Transverse colon (tissue), 4 donors: ENCODE results near the gene DCN. TPM values are rescaled to one million over a fixed set of nuclear protein-coding genes. Genes with fewer than 3 reads are reported as not detected.
A peak's percentile ranks its signal among the peaks of the same experiment; 100 is the strongest.

ENCODE experiments used
- DNase-seq: peaks from one replicate; pipeline ENCODE4 v3.0.0-alpha.2; 2019
- H3K27ac ChIP-seq, 4 donors: fragments of 200-600 bp; sonication (generic); 2 replicates each; pipeline ENCODE4 v1.5.1; 2016 to 2018; ENCODE audit warnings: inconsistent platforms in 4 of 4
- H3K27me3 ChIP-seq: fragments of 200-600 bp; sonication (generic); 2 replicates; pipeline ENCODE4 v1.5.1; 2017; ENCODE audit warnings: inconsistent platforms
- H3K36me3 ChIP-seq, 4 donors: fragments of 200-600 bp; sonication (generic); 2 replicates each; pipeline ENCODE4 v1.5.1; 2017 to 2019; ENCODE audit warnings: inconsistent platforms in 4 of 4
- H3K4me1 ChIP-seq, 4 donors: fragments of 200-600 bp; sonication (generic); 2 replicates each; pipeline ENCODE4 v1.5.1; 2017 to 2020; ENCODE audit warnings: inconsistent platforms in 4 of 4
- H3K4me3 ChIP-seq, 4 donors: fragments of 200-600 bp; sonication (generic); 1 replicate in 1 of 4; 2 replicates in 3 of 4; pipeline versions ENCODE4 v1.5.1 to v1.6.1; 2017 to 2019; ENCODE audit warnings: inconsistent platforms in 4 of 4
- H3K9me3 ChIP-seq, 2 donors: fragments of 200-600 bp; sonication (generic); 2 replicates each; pipeline ENCODE4 v1.5.1; 2017 to 2019; ENCODE audit warnings: inconsistent platforms in 2 of 2
- EP300 ChIP-seq: sonication (generic); formaldehyde crosslinking; IDR thresholded peaks from one replicate; pipeline ENCODE4 v1.6.1; 2017; ENCODE audit warnings: antibody characterized with exemption, low read depth
- POLR2A ChIP-seq: fragments of 450-650 bp; IDR thresholded peaks from one replicate; pipeline ENCODE4 v1.6.1; 2016; ENCODE audit warnings: antibody characterized with exemption, mild to moderate bottlenecking, moderate library complexity
- POLR2AphosphoS5 ChIP-seq, 3 donors: sonication (generic); formaldehyde crosslinking; IDR thresholded peaks; one replicate each; pipeline ENCODE4 v1.6.1; 2016; ENCODE audit warnings: antibody characterized with exemption in 3 of 3
- WGBS, 2 donors: methylation state at CpG; one replicate each; pipeline ENCODE4 v1.1.5; 2018; ENCODE audit warnings: low coverage in 1 of 2; 5-methylcytosine and 5-hydroxymethylcytosine counted together
- in situ Hi-C, 4 donors: fragments of 200-750 bp; cut with MboI; loops; one replicate each; pipeline versions ENCODE4 v1.15.0 to v1.15.1; 2017; ENCODE audit warnings: low sequenced_read_pairs in 3 of 4, low pct_ligation_motif_present in 1 of 4, low pct_unique_long_range_greater_than_20kb in 1 of 4
- intact Hi-C: fragments of 100-400 bp; cut with DNase I; formaldehyde crosslinking; loops from one replicate; pipeline ENCODE4 v1.15.1; 2023; ENCODE audit warnings: low total_unique reads
- total RNA-seq, 4 donors: library from RNA; depleted of rRNA; stranded (reverse); fragments of >200 nt; gene quantifications; one replicate each; pipeline ENCODE4 v1.1.0, GENCODE V29; 2016
- TF ChIP-seq, protein P1 (sequence below), 5 experiments: fragments of 200-600 bp in 3 of 5; fragments of 450-650 bp in 2 of 5; sonication (generic) in 3 of 5; IDR thresholded peaks; 1 replicate in 2 of 5; 2 replicates in 3 of 5; pipeline ENCODE4 v1.5.1; 2016 to 2017; ENCODE audit warnings: antibody characterized with exemption in 5 of 5, inconsistent platforms in 3 of 5, mild to moderate bottlenecking in 2 of 5, moderate library complexity in 1 of 5

The DCN gene
- total RNA-seq, 4 donors from 2014 or later = 133 to 511 (median 276) TPM

- WGBS, 2 donors = 68 to 80% methylated on average over 1 of the region's 1 CpG
- in situ Hi-C loops = loop anchor here in 2 of 4 donors (5.0 to 25.0 kb wide), 2 partner anchors 150 to 160 kb away; no protein-coding TSS in a partner anchor
- Histone ChIP-seq H3K9me3 (no peaks in the 10 kb centered on the region), H3K4me1 (peaks cover 0 to 4% (median 0%) of the 10 kb centered on the region in 4 donors), H3K36me3 (no peaks in the 10 kb centered on the region), H3K27me3 (no peaks in the 10 kb centered on the region), H3K4me3 (peak overlapping the region in 2 of 4 donors; percentile 1 to 39), H3K27ac (peak overlapping the region; percentile 29 to 77 (median 72))
- DNase-seq = no peak
- intact Hi-C loops = loop anchor here (10.0 kb wide), 1 partner anchor 147 kb away; no protein-coding TSS in a partner anchor
- TF ChIP-seq POLR2AphosphoS5 (IDR thresholded peaks at IDR 0.05) = no peak
- TF ChIP-seq, protein P1, sequence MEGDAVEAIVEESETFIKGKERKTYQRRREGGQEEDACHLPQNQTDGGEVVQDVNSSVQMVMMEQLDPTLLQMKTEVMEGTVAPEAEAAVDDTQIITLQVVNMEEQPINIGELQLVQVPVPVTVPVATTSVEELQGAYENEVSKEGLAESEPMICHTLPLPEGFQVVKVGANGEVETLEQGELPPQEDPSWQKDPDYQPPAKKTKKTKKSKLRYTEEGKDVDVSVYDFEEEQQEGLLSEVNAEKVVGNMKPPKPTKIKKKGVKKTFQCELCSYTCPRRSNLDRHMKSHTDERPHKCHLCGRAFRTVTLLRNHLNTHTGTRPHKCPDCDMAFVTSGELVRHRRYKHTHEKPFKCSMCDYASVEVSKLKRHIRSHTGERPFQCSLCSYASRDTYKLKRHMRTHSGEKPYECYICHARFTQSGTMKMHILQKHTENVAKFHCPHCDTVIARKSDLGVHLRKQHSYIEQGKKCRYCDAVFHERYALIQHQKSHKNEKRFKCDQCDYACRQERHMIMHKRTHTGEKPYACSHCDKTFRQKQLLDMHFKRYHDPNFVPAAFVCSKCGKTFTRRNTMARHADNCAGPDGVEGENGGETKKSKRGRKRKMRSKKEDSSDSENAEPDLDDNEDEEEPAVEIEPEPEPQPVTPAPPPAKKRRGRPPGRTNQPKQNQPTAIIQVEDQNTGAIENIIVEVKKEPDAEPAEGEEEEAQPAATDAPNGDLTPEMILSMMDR (IDR thresholded peaks at IDR 0.05) = no peak
- TF ChIP-seq EP300 = no peak
- no peak for TF ChIP-seq POLR2A
Observed at GRCh38 chr12:91177381-91177780, 5.2 kb downstream of the DCN start.

DNA sequence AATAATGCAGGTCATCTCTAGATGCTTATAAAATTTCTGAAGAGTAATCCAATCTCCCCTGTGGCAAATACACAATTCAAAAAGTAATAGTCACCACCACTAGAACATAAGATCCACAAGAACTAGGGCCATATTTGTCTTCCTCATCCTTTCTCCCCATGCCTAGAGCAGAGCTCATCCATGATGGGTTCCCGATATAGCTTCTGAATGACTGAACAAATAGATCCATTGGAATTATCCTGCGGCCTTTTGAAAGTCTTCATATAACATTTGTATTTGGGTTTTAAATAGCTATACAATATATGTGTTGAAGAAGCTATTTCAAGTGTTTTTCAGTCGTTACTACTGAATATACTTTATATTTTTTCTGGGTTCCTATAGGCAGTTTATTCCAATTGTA, 5.7 kb downstream of the DCN start:
- H3K36me3 ChIP-seq = no peaks in the 10 kb centered on the region
- DNase-seq = no peak
- H3K27me3 ChIP-seq = no peaks in the 10 kb centered on the region
- no peaks in the 10 kb centered on the region for H3K9me3 ChIP-seq
- peaks cover 0 to 4% (median 0%) of the 10 kb centered on the region in 4 donors for H3K4me1 ChIP-seq
- H3K4me3 ChIP-seq = peak overlapping the region in 2 of 4 donors; percentile 1 to 39
- in situ Hi-C loops = loop anchor here in 2 of 4 donors (5.0 to 25.0 kb wide), 2 partner anchors 150 to 160 kb away; no protein-coding TSS in a partner anchor
- WGBS, 2 donors = 80 to 81% methylated on average over 3 of the region's 3 CpGs
- peak overlapping the region; percentile 29 to 77 (median 72) for H3K27ac ChIP-seq
- TF ChIP-seq EP300 (no peak), POLR2AphosphoS5 (IDR thresholded peaks at IDR 0.05) (no peak), POLR2A (no peak)
- TF ChIP-seq, protein P1 (IDR thresholded peaks at IDR 0.05) = no peak
- intact Hi-C loops = loop anchor here (10.0 kb wide), 1 partner anchor 148 kb away; no protein-coding TSS in a partner anchor

- in situ Hi-C loops = loop anchor here in 2 of 4 donors (5.0 to 25.0 kb wide), 2 partner anchors 151 to 161 kb away; no protein-coding TSS in a partner anchor
- Histone ChIP-seq H3K27ac (peak overlapping the region in 3 of 4 donors; percentile 22 to 74 (median 69)), H3K4me3 (peak overlapping the region in 2 of 4 donors; percentile 7 to 39), H3K27me3 (no peaks in the 10 kb centered on the region), H3K36me3 (no peaks in the 10 kb centered on the region), H3K4me1 (peaks cover 0 to 4% (median 0%) of the 10 kb centered on the region in 4 donors), H3K9me3 (no peaks in the 10 kb centered on the region)
- WGBS, 2 donors = 72 to 83% methylated on average over 2 of the region's 2 CpGs
- TF ChIP-seq, protein P1 (IDR thresholded peaks at IDR 0.05) = no peak
- no peak for TF ChIP-seq EP300
- TF ChIP-seq POLR2AphosphoS5 (IDR thresholded peaks at IDR 0.05) = no peak
- no peak for TF ChIP-seq POLR2A
- intact Hi-C loops = loop anchor here (10.0 kb wide), 1 partner anchor 148 kb away; no protein-coding TSS in a partner anchor
- no peak for DNase-seq
Observed at GRCh38 chr12:91176358-91176757, 6.3 kb downstream of the DCN start.

DNA sequence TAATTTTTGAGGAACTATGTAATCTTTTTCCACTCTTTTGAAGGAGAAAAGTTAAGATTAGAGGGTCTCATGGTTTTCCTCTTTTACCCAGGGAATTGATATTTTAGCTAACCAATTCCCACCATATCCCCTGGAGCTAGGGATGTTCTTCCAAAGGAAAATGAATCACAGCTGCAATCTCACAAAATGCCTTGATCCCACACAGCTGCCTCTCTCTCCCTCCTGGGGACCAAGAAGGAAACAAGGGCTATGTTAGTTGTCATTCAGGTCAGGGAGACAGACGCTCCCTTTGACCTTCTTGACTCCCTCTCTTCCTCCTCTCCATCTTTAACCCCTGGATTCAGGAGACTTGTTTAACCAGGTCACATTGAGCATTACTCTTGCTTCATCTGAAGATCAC, 9.5 kb downstream of the DCN start:
- peak overlapping the region in 1 of 4 donors; percentile 21 for H3K27ac ChIP-seq
- intact Hi-C loops = loop anchor here (10.0 kb wide), 1 partner anchor 152 kb away; no protein-coding TSS in a partner anchor
- in situ Hi-C loops = no loop called here
- TF ChIP-seq POLR2AphosphoS5 (IDR thresholded peaks at IDR 0.05) (no peak), POLR2A (no peak), EP300 (no peak)
- TF ChIP-seq, protein P1 (IDR thresholded peaks at IDR 0.05) = no peak
- no peak overlapping the region for H3K4me3 ChIP-seq
- H3K36me3 ChIP-seq = no peaks in the 10 kb centered on the region
- 17 to 40% methylated on average over 1 of the region's 1 CpG for WGBS, 2 donors
- H3K9me3 ChIP-seq = no peaks in the 10 kb centered on the region
- H3K27me3 ChIP-seq = no peaks in the 10 kb centered on the region
- H3K4me1 ChIP-seq = peaks cover 0 to under 1% (median 0%) of the 10 kb centered on the region in 4 donors
- DNase-seq = no peak
